Right forelimb (tissue), 1 donor: ENCODE measurements around the gene DCT.

Source experiments
- DNase-seq: peaks from one replicate; pipeline ENCODE4 v3.0.0-alpha.2; 2018

Gene DCT

DNA sequence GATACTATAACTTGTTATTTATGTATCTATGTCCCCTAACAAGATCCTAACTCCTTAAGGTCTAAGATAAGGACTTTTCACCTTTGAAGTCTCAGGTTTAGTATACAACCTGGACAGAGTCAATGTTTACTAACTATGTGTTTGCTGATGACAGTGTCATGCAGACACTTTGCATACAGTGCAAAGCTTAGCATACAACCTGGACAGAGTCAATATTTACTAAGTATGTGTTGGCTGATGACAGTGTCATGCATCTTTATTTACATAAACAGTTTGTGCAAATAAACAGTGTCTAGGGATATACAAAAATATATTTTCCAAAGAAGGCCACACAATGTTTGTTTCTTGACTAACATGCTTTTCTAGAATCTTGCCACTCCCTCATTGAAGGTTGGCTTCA lies 34.7 kb downstream of the DCT start:
- no peak for DNase-seq

DNA sequence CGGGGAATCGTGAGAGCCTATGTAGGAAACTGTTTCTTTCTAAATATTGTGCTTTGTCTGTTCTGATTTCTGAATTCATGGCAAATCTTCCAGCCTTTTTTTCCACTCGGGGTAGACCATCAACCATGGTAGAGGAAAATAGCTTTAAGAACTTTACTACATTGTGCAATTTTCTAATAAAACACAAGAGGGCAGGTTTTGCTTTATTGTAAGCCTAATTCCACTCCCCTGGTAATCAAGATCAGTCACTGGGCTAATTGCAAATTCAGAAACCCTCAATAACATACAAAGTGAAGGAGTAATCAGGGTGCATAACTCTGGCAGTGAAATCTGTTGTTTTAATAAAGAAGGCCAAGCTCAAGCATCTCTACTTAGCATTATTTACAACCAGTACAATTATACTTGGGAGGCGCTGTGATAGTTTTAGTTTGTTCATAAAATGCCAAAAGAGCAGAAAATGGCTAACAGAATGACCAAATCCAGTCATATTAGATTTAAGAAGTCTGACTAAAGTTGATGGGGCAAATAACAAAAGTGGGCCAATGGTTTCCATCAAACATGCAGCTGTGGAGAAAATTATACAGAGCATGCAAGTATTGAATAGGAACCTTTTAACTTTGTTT lies 43.8 kb downstream of the DCT start:
- no peak for DNase-seq

DNA sequence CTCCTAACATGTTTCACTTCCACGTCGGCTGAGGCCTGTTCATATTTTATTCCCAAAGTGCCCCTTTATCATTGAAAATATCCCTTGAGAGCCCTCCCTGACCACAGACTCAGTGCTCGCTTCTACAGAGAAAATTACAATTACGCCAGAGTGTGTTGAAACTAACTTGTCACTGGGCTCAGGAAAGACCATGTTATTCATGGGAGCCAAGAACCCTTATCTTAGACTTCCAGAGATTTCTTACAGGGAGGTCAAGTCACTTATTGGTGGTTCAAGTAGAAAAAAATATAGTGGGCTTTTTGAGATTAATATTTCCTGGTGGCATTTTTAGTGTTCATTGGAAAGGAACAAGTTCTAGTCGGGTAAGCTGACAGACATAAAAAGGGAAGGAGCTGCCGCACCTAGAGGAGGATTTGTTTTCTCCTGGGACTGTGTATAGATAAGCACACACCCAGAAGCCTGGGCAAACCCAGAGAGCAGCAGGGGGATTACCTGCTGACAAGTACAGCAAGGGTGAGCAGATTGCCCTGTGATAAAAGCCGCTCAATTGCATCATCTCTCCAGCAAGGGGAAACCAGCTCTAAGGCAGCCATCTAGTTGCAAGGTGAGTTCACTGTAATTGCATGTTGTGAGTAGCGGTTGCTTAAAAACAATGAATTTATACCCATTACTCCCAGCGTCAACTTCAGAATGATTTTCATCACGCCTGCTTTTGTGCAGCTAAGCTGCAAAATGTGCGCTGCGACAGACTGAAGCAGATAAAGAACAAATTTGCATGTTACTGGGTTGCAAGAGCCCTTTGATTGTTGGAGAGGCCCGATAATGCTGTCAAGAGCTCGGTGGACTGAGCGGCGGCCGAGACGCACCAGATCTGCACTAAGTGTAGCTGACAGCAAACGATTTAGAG lies 46.2 kb downstream of the DCT start:
- no peak for DNase-seq

DNA sequence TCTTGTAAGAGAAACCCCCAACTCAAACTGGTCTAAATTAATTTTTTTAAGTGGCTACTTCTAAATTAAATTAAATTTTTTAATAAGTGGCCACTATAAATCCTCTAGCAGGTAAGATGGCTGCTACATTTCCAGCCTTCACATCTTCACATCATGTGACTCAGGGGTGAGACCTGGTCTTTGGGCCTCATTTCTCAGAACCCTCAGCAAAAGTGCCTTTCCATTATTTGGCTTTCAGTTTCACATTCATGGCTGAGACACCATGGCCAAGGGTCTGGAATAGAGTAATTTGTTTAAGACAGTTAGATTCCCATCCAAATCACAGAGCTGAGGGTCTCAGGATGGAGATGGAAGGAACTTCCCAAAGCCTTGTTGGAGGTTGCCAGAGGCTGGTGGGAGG lies 47.5 kb downstream of the DCT start:
- DNase-seq: no peak

DNA sequence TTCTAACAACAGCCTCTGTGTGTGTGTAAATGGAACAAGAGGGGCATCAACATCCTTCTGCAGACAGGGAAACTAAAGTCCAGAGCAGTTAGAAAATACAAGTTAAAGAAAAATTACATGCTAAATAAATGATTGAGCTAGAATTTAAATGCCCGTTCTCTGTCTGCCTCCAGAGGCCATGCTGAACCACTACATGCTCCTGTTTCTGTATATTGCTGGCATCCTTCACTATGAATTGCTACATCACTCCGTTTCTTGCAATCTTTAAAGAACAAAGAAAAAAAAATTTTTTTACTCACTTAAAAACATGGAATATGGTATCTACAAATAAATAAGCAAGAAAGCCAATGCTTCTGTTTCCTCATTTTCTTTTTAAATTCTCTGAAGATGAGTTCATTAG lies 47.9 kb downstream of the DCT start:
- DNase-seq: no peak

DNA sequence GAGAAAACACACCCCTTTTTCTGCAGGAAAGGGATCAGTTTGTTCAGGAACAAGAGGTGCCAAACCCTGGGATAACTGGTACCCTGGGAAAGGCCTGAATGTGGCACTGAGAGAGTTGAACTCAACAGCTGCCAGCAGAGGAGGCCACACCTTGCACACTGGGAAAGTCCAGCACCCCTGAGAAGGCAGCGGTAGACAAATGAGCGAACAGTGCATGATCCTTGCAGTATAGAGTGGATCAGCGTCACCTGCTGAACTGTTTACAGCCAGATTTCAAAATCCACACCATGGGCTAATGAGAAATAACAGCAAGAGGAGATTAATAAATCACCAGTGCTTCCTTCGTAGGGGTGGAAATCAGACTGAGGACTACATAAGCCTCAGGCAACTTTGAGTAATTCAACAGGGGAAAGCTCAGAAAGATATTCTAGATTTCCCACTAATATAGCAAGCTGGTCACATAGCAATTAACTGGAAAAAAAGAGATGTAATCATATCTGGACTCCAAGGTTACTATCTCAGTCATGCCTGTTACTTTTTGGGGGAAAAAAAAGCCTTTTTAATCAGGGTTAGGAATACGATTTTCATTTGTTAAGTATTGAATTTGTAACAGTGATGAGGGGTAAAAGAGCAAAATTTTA lies 52.0 kb downstream of the DCT start:
- no peak for DNase-seq

DNA sequence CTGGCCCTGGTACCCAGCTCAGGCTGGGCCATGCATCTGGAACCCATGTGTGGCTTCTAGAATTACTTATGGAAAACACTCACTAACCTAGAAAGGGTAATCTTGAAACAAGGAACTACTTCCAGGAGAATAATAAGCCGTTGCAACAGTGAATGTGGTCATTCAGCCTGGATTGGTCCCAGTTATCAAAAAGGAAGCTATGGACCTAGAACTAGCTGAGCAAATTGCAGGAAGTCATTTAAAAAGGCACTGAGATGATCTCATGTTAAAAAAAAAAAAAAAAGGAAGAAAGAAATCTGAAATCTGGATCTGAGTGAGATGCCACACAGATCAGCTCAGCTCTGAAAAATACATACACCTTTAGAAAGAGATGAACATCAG lies 59.6 kb downstream of the DCT start:
- DNase-seq: no peak

DNA sequence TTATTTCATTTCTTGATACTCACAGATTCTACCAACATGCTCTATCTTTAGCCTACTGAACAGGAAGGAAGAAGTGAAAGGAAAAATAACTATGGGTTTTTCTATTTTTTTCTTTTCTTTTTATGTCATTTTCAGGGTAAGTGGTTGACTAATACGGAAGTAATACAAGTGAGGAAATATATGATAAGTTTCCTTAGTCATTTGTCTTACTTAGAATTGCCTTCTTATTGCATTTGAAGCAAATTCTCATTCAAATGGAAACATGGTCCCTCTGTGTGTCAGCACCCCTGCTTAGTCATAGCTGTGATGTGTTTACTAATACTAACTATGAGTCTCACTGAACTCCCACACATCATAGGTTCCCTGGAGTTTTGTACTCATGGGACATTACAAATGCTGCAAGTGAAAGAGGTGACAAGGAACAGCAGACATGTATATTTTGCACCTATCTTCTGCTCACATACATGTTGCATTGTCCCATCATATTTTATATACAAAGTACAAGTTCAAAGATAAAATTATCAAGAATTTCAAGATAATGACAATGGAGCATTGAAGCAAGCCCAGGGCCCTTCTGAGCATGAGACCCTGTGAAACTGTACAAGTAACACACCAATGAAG lies 60.1 kb downstream of the DCT start:
- DNase-seq: no peak

DNA sequence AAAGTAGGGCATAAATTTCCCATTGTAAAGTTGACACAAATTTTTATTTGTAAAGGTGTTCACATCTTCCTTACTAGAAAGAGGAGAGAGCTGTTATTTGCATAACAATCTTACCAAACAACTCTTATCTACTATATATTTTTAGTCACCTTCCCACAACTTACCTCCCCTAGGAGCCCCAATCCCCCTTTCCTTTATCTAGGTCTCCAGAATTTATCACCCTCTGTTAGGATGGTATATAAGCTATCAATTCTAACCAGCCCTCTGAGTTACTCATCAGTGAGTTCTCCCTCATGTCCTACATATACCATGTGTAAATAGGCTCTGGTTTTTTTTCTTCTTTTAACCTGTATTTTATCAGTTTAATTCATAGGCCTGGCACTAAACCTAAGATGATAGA lies 62.2 kb downstream of the DCT start:
- no peak for DNase-seq

DNA sequence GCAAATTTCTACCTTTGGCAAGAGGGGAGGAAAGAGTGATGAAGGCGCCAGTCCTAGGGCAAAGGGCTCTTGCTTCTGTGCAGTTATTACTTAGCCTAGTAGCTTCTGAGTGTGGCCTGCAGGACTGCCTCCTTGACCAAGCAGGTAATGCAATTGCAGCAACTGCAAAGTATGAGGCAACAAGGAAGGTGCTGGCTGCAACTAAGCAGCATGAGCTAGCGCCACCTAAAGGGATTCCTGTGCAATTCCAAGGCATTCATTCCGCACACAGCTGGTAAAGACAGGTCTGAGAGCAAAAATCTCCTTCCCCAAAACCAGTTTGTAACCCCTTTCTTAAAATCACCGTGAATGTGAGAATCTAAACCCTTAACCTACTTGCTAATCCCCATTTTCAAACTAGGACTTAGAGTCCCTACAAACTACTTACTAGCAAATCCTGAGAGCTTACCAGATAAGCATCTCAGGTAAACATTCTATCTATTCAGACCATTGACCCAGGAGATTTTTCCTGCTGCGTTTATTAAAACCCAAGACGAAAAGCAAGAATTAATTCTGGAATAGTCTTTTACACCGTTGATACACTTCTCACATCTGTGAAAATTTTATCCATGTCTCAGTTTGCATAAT lies 62.9 kb downstream of the DCT start:
- no peak for DNase-seq

DNA sequence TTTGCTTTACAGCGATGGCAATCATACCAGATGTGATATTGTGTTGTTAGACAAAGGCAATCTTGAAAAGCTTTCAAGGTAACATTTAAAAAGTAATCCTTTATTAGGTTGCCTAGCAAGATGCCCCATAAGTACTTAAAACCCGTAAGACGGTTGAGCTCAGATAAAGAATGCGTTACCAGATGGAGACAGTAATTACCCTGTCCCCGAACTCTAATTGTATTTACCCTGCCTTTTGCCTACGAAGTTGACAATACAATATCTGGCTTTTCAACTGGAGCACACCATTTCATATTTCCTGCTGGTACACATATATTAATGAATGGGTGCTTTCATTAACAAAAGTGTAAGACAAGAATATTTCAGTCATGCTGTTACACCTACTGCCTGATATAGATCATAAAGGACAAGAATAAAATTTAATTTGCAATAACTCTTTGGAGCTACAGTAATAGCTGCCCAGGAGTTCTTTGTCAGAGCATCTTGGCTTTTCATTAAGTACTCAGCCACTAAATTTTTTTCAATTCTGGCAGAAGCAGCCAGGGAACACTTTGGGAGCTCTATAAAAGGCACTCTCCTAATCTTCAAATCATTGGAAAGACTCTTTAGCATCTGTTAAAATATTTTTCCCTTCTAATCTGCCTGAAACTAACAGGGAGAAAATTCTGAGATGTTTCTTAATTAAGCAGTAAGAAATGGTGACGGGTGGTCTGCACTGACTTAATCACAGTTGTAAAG lies 63.8 kb downstream of the DCT start:
- DNase-seq: no peak

DNA sequence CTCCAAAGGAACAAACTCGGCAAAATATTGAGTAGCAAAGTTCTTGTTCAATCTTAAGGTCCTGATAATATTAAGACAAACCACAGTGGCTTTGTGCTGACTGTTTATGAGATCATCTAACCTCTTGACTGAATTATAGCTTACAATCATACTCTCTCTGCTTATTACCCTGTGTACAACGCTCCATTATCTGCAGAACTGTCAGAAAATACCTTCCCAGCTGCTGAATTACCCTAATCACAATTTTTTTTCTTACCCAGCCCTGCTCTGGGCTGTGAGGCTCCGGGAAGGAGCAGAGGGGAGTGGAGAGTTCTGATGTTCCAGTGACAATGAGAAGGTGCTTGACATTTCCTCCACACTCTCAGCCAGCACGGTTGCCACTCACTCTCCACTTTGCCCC lies 64.8 kb downstream of the DCT start:
- DNase-seq: no peak

DNA sequence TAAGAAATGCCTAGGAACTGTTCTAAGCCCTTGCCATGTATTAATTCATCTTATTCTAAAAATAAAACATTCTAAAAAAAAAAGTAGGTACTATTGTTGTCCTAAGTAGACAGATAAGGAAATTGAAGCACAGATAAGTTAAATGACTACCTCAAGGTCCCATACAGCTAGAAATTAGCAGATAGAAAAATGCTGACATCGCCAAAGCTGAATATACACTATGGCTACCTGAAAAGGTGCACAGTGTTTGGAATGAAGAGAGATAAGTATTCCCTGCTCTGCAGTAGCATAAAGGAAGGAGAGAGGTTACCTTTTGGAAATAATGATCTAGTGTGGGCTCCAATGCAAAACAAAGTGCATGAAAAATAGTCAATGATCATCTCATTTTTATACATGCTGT lies 65.3 kb downstream of the DCT start:
- no peak for DNase-seq

DNA sequence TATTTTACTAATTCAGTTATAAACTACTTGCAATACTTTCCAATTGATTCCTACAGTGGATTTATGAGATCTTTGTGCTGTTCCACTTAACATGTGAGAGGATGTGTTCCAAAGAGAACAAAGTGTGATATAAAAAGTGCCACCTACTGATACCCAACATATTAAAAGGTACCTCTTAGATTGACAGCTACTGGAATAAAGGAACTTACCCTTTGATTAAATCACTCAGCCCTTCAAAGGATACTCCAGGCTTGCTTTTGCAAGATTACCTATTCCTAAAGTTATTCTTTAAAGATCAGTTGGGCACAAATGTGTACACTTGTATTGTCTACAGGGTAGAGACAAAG lies 65.9 kb downstream of the DCT start:
- no peak for DNase-seq

DNA sequence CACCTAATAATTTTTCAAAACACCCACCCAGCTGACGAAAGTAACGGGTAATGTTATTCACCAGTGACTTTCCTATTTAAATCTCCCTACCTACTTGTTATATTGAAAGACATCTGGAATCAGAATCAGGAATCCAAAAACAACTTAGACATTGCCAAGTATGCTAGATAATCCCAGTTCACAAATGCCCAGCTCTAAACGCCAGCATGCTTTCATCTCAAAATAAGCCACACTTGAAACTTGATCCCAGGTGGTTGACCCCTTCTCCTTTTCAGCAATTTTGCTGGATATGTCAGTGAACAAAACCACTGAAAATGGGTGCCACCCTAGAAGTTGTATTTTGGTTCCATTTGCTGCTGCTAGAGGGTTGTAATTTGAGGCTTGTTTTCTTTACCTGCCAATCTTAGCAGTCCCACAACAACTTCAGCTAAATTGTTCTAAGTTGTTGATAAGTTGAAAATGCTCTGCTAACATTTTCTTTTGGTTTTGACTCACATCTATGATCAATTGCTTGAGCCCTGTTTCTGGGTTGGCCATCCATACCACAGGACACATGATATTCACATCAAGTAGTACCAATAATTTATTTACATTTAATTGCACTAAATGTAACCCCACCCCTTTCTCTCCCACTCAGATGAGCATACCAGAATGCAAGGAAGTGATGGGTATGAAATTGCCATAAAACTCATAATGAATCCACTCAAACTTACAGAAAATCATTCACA lies 66.4 kb downstream of the DCT start:
- DNase-seq: no peak

DNA sequence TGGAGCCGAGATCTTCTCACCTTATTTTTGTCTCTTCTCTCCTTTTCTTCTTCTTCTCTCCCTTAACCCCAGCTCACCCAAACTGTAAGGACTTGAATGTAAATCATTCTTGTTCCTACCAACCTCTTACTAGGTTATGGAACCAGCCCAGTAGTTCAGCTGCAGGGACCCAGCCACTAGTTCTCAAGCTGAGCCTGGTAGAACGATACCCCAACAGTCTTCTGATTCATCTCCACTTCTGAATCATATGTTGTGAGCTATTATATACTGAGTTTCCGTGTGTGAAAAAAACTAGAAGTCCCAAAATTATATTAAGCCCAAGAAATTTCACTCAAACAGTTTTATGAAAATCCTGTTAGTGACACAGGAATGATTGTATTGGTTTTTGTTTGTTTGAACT lies 67.7 kb downstream of the DCT start:
- DNase-seq: no peak

DNA sequence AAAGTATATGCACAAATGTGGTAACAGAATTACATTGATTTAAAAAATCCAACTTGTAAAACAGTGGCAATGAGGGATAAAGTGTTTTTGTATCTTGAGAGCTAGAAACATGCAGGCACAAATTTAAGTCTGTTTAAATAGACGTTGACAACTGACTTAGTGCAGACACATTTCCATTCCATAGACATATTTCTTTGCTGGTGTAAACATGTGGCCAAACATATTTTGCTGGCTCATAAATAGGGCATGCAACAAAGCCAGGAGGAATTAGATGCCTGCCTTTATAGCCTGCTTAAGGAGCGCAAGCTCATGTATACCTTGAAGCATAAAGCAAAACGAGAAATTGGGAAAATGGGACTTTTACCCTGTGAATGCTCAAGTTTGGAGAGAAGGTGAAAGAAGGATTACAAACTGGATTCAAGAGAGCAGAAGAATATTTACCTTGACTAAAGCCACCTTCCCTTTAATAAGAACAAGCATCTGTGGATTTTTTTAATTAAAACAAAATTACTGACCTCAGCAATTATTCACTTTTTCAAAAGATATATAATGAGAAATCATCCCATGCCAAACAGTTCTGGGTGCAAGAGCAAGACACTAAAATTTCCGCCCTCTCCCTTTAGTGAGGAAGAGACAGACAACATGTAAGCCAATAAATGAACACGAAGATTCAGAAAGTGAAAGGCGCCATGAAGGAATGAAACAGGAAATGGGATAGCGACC lies 71.0 kb downstream of the DCT start:
- no peak for DNase-seq

DNA sequence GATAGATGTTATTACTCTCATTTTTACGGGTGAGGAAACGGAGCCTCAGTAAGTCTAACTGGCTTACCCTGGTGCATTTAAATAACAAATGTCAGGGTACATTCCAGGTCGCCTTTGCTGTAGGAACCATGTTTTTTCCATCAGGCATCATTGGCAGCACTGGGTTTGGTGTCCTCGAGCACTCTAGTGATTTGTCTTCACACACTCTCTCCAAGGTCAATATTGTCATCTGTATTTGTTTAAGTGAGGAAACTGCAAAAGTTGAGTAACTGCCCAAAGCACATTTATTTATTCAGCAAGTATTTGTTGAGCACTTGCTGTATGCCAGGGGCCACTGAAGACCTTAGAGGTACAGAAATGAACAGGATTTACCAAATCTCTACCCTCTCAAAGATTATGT lies 78.6 kb downstream of the DCT start:
- DNase-seq: no peak

DNA sequence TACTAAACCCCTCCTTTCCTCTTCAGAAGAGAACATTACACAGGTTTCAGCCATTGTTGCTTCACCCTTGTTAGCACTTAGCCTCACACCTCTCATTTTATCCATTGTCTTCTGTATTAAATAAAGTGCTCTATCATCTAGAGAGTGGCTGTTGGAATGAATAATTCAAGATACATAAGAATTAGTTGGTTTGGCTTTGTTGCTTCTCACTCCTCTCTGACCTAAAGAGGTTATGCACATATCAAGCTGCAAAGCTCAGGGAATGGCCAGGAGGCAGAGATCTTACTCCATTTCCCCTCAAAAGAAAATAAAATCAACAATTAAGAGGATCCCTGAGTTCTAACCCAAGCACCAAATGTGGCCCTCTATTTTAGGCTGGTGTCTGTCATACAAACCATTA lies 79.7 kb downstream of the DCT start:
- no peak for DNase-seq

DNA sequence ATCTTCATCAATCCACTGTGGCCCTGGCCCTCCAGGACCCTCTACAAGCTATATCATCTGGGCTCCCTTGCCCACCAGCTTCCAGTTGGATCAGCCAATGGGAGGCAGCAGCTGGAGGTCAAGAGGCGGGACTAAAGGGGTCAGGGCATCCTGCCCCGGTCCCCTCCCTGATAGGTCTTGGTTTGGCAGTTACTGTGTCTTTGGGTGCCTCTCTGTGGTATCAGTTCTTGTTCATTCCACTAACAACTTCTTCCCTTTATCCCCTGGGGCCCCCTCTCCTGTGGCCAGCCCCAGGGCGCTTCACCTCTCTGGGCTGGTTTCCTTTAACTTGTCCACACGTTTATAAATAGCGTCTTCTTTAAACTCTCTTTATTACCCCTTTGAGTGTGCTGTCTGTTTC lies 83.6 kb downstream of the DCT start:
- no peak for DNase-seq

DNA sequence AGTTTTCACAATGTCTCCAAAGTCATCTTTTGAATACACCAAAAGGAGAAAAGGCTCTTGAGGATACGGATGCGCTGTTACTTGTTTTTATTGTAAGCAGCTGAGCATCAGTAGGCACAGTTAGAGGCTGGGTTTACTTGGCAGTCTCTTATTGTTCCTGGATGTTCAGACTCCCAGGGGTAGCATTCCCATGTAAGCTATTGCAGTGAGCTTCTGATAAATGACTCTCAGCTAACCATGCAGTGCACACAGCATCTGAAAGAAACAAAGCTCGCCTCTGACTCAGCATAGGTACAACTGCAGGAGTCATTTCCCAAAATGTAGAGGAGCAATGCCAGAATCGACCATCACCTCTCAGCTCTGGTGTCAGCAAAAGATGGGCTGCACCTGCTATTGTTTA lies 84.8 kb downstream of the DCT start:
- no peak for DNase-seq
